ENCODE measurements around the gene PRDM16.
"Not testable (repeated sequence)": the region's sequence is repeated elsewhere in the genome, so short reads cannot be mapped to it uniquely, and the experiment has no call there.

The PRDM16 gene

DNA sequence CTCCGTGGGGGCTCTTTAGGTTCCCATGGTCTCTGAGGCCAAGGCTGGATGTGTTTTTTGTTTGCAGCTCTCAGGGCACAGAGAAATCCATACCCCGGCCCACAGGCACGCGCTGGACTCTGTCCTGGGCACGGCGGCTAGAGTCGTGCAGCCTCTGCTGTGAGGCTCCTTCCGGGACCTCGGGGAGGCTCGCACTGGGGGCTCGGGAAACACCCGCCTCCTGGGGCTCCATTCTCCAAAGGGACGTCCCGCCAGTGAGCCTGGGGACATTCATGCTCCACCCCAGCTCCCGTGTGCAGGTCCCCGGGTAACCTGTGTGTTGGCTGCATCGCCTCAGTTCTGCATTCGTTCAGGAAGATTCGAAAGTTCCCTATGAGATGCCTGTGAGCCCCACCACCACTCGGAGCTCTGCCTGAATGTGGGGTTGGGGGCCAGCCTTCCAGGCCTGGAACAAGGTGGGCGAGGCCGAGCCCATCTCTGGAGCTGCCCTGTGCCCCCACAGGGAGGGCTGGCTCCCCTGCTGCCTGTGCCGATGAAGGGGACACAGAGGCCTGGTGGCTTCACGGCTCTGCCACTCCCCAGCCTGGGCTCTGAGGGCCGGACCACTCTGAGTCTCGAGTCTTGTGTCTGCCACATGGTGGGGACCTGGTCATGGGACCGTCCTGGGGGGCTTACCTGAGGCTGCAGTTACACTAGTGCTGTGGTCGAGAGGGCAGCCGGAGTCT, 203.5 kb downstream of the PRDM16 start:
- no peak for DNase-seq

DNA sequence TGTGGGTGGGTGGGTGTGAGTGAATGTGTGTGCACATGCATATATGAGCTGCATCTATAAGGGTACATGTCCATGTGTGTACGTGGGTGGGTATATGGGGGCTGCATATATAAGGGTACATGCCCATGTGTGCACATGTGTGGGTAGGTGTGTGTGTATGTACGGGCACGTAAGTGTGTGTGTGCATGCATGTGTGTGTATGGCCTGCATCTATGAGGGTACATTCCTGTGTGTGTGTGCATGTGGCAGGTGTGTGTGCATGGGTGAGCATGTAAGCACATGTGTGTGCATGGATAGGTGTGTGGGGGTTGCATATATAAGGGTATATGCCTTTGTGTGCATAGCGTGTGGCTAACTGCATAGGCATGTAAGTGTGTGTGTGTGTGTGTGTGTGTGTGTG, 204.4 kb downstream of the PRDM16 start:
- no peak for DNase-seq

DNA sequence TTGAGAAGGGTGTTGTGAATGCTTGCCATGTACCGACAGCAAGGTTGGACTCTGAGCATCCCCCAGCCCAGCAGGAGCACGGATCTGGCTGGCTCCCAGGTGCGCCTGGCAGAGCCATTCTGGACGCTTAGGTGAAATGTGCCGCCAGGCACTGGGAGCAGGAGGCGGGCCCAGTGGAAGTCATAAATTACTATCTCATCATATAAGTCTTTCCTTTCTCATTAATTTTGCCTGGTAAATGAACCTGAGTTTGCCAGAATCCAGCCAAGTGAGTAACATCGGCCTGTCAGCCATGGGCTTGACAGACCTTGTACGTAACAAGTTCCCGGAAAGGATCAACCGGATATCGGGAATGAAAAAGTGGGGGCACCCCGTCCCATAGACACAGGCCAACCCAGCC, 206.0 kb downstream of the PRDM16 start:
- no peak for DNase-seq

DNA sequence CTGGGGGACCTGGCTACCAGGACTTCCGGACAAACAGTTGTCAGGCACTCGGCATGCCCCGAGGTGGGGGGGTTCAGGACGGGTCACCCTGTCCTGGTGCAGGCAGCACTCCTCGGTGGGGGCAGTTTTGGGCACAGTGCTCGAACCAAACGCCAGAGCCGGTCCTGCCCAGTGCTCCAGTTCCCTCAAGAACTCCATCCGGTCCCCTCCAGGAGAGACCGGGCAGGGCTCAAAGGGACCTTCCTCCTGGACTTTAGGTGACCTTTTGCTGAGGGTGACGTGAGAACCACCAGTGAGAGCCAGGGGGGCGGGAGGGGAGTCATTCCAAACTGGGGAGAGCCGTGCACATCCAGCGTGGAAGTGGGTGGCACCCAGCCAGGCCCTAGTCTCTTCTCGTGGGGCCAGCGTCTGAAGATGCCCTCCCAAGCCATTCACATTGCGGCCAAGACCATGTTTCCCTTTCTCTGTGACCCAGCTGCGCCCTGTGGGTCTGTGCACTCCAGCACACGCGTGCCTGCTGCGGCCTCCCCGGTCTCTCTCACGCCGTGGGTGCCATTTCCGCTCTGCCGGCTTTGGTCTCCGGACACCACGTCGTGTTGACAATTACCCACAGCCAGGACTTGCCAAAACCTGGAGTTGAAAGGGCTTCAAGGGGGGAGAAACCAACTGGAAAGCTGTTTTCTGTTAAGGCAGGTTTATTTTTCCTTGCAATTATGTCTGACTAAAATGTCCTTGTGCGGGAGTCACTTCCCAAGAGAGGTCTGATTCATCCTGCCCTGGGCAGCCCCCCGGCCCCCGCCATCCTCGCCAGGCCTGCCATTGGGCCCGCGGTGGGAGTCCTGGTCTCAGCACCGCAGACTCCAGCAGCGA, 206.7 kb downstream of the PRDM16 start:
- no peak for DNase-seq

DNA sequence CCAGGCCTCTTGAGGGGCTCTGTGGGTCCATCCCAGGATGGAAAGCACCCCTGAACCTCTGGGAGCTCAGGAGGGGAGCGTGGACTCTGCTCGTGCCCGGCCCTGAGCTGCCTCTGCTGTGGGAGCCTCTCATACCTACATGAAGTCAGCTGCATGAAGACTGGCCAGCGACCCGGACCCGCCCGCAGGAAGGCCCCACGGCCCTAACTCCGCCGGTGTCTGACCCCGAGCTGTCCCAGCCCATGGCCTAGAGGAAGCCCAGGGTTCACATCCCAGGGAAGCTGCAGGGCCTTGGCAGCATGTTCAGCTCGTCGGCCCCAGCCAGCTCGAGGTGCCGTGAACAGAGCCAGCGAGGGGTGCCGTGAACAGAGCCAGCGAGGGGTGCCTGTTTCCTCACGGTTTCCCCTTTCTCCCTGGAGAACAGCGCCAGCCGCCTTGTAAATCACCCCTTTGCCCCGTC, 207.4 kb downstream of the PRDM16 start:
- no peak for DNase-seq

DNA sequence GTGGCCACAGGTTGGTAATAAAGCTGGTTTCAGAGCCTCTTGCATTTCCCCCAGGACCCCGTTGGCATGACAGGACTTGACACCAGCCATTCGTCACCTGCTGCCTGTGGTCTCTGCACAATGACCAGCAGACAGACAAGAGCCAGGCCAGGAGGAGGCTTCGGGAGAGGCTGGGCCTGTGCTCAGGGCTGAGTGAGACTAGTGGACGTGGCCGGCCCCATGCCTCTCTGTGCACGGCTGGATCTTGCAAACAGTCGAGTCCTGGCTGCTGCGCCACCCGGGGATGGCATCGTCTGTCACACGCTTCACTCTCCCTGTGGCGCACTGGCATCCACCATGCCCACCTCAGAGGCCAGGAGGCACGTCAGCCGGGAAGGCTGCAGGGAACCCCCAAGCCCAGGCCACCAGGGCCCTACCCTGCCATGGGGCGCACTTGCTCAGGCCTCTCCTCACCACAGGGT, 208.0 kb downstream of the PRDM16 start:
- DNase-seq: no peak

DNA sequence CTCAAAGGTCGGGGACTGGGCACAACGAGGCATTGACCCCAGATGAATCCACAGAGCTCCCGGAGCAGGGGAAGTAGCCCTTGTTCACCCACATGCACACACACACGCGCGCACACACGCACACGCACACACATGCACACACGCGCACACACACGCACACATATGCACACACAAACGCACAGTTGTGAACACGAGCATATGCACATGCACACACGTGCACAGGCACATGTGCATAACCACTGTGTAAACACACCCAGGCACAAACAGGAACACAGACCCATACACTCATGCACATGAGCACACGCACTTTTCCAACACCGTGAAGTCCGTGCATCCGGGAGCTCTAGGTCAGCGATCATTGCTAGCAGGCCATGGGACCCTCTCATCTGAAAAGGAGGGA, 208.6 kb downstream of the PRDM16 start:
- no peak for DNase-seq

DNA sequence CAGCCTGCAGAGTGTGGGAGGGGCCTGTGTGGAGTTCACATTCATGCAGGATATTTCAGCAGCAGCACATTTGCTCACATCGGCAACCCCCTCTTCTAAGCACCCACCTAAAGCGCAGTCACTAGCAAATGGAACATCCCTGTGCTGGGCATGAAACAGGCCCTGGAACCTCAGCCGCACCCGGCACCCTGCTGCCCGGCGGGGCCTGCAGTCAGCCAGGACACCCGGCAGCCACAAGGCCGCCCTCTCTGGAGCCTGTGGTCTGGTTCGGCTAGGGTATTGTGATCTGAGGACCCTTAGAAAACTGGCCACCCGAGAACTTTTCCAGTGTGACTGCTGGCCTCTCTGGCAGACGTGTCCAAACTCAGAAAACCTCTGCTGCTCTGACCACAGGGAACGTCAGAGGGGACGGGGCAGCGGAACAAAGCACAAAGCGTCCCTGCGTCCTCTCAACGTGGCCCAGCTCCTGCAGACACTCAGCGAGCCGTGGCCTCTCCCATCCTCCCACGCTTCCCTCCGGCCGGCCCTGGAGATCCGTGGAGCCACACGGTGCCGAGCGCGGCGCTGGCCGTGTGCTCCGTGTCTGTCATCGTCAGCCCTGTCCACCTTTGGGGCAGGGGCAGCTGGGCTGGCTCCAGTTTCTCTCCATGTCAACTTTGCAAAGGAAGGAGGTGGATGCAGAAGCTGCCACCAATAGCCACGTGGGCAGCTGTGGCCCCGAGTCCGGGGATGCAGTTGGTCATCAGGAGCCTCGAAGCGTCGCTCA, 209.6 kb downstream of the PRDM16 start:
- no peak for DNase-seq

DNA sequence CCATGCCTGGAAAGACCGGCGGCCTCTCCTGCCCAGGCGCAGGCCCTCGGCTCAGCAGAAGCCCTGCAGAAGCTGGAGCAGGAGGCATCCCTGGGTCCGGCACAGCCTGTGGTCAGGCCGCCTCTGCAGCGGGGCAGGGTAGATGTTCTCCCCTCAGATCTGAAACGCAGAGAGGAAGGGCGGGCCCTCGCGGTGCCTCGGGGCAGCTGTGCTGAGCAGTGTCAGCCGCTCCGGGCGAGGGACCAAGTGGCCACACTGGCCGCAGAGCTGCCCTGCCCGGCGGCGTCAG, 210.1 kb downstream of the PRDM16 start:
- no peak for DNase-seq

DNA sequence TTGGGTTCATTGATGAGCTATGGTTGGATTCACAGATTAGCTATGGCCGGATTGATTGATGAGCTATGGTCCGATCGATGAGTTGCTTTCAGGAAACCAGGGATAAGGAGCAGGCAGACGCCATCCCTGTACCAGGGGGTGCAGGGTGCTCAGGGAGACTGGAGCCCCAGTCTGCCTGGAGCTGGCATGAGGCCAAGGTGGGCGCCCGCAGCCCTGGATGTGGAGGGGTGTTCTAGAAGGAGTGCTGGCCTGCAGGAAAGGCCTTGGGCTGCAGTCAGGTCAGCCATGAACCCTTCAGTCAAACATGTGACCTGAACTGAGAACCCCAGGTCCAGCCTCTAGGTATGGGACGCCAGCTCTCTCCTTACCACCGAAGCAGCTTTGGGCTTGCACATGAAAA, 212.7 kb downstream of the PRDM16 start:
- DNase-seq: no peak

DNA sequence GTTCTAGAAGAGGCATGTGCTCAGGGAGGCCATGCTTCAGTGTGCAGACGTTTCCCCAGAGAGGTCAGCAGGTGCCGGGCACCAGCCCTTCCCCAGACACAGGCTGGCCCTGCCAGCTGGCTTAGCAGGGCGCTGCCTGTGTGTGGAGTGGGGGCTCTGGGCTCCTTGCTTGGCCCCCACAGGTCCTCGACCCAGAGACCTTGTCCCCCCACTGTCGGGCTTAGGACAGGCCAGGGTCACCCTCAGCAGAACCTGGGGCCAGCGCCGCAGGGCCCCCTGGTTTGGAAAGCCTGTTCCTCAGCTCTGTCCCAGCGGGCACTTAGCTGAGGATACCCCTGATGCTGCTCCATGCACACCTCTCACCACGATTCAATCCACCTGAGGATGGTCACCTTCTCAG, 213.2 kb downstream of the PRDM16 start:
- no peak for DNase-seq

DNA sequence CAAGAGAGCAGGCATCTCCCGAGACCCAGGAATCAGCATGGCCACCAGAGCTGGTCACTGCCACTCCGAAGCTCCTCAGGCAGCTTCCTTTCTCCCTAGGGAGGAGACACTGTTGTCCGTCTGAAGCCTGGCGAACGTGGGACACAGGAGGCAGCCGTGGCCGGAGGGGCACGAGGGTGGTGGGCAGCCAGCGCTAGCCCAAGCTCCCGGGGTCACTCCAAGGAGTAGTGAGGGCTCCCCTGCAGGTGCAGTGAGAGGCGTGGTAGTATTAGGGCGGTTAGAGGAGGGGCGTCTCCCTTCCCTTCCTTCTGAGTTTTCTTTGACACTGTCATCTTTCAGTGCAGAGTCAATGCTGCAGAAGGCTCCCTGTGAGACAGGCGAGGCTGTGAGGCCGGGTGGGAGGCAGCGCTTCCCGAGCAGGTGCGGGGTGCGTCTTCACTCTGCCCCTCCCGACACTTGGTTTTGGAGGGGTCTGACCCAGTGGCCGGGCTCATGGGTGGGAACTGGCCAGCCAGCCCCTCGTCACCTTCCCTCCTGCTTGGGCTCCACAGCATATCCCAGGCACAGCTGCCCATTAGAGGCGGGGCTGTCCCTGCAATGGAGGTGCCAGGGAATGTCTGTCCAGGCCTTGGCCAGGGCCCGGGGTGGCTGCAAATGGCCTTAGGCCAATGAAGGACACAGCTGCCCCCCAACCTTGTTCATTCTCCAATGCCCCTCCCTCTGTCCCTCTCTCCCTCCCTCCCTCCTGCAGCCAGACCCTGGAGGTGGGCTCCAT, 213.8 kb downstream of the PRDM16 start:
- DNase-seq: no peak

DNA sequence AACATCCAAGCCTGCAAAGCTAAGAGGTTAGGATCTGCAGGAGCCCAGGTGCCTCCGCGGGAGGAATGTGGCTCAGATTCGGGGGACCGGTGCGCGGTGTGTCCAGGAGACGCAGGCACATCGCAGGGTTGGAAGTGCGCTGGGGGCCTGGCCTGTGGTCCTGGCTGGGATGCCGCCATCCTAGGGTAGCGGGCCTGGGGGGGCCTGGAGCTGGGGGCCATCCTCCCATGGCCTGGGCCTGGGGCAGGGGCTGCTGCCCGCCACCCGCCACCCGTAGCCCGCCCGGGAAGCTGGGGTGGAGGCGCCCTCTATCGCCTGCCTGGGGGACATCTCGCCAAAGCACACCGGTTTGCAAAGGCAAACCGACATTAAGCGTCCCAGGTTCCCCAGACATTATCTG, 214.8 kb downstream of the PRDM16 start:
- DNase-seq: no peak

DNA sequence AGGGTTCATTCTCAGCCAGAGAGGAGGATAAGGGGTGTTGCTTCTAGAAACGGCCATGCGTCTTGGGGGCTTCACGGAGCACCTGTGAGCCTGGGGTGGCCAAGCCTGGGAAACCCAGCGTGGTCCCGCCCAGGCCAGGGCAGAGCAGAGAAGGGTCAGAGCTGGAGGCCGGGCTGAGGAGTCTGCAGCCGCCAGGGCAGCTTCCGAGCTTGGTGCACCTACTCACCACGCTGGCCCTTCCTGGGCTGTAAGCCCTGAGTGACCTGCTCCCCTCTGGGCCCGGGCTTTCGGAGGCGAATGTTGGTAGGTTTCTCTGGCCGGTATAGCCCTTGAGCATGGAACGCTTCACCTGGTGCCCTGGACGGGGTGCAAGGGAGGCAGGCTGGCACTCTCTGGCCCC, 215.7 kb downstream of the PRDM16 start:
- DNase-seq: no peak

DNA sequence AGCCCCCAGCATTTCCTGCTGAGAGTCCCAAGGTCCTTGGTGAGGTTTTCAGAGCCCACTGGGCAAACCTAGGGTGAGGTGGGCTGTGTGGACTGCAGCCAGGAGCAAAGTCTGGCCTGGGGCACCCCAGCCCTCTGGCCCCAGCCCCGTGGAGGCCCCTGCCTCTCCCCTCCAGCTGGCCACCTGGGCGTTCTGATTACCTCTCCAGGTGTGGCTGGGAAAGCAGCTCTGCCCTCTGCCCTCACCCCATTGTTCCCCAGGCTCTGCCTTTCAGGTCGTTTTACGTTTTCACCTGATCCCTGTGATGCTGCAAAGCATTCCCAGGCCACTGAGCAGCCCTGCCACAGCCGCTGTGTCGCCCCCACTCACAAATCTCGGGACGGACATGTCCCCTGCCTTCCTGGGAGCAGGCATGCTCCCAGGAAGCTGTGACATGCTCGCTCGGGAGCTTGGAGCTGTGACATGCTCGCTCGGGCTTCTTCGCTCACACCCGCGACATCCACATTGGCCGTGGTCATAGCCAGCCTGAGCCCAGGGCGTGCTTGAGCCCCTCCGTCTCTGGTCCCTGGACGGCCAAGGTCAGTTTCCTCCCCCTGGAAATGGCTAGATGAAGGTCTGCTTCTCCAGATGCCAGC, 216.2 kb downstream of the PRDM16 start:
- no peak for DNase-seq

DNA sequence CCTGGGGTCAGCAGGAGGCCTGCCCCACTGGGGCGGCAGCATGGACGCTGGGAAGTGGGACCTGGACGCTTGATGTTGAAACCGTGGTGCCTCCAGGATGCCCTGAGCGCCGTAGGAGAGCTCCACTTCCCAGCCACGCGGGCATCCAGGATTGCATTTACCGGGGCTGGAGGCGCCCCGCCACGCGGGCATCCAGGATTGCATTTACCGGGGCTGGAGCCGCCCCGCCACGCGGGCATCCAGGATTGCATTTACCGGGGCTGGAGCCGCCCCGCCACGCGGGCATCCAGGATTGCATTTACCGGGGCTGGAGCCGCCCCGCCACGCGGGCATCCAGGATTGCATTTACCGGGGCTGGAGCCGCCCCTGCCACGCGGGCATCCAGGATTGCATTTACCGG, 218.1 kb downstream of the PRDM16 start:
- not testable (repeated sequence) for DNase-seq

DNA sequence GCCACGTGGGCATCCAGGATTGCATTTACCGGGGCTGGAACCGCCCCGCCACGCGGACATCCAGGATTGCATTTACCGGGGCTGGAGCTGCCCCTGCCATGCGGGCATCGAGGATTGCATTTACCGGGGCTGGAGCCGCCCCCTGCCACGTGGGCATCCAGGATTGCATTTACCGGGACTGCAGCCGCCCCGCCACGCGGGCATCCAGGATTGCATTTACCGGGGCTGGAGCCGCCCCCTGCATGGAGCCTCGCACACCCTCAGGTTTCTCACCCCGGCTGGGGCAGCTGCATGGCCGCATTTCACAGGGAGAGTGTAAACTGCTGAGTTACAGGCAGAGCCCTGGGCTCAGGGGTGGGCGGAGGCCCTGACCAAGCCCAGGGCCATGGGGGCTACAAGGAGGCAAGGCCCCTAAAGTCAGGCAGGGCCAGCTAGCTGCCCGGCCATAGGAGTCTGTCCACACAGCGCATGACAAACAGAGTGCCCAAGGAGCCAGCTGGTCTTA, 218.7 kb downstream of the PRDM16 start:
- no peak for DNase-seq

DNA sequence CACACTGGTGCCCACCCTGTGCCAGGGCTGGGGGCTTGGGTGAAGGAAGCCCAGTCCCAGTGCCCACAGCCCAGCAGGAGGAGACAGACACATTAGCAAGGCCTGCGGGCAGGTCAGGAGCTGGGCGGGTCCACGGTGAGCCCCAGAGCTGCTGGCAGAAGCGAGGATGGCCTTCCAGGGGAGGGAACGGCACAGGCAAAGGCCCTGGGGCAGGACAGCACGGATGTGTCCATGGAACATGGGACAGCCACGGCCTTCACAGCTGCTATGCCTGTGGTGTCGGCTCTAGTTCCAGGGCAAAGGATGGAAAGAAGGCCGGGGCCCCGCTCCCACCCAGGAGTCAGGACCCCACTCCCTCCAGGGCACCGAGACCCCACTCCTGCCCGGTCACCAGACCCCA, 220.5 kb downstream of the PRDM16 start:
- no peak for DNase-seq

DNA sequence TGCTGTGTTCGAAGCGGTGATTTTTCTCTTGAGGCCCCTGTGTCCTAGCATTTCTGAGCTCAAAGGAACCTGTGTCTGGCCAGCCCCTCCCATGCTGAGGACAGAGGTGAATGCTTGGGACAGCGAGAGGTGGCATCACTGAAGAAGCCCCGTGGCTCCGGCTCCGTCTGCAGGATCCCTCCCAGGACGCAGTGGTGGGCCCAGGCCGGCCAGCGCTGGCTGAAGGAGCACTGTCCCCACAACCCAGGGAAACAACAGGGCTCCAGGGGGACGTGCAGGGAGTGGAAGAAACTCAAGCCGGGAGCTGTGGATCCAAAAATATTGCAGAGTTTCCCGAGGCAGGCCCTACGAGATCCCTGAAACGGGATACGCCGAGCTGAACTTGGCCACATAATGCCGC, 221.4 kb downstream of the PRDM16 start:
- no peak for DNase-seq

DNA sequence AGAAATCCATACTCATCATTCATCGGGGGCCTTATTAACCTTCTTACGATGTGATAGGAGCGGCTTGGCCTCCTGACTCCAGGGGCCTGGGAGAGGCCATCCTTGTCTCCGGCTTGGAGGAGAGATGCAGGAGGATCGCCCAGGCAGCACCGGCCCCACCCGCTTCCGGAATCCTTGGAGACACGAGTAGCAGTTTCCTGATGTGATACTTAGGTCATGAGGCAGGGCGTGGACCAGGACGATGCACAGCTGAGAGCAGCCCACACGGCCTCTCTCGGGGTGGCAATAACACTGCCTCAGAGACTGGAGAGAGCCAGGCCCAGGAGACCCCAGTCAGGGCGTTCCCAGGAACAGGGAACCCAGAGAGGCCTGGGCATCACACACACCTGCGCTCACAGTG, 221.9 kb downstream of the PRDM16 start:
- DNase-seq: no peak

DNA sequence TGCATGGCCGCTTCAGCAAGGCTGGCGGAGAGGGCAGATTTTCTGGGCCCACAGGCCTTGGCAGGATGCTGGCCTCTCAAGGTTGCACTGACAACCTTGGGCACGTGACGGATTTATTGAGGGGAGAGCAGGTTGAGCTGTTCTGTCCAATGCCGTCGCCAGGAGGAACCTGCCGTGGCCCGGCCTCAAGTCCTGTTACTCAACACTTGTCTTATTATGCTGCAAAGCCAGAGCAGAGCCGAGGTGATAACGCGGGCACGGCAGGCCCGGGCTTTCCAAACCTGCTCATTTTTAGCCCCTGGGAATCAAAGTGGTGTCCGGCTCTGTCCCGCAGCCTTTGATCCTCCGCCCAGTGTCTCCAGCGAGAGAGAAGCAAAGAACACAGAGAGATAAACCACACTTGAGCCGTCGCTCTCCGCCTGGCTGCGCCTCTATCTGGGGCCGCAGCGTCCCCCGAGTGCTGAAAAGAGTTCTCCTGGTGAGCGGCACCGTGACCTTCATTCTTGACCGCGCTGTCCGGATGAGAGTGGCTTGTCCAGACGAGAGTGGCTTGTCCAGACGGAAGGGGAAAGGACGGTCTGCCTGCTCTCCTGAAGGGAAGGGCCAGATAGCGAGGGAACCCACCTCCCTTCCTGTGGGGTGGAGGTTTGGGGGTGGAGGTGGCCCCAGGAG, 223.2 kb downstream of the PRDM16 start:
- no peak for DNase-seq
